GM12892 (cell line): ENCODE results near the gene PACSIN2.

ENCODE experiments used
- POLR2A ChIP-seq: IDR thresholded peaks from 2 replicates; pipeline ENCODE4 v1.6.1; 2011; ENCODE audit warnings: low read depth, low read length, control low read depth
- TAF1 ChIP-seq: IDR thresholded peaks from 2 replicates; pipeline ENCODE4 v1.6.1; 2011; ENCODE audit warnings: low read depth, mild to moderate bottlenecking, control low read depth, low read length, borderline replicate concordance

GRCh38 chr22:42993651-42994275 lies 21.2 kb downstream of the PACSIN2 start:
- no peak for TF ChIP-seq TAF1
- no peak for TF ChIP-seq POLR2A
